ENCODE data around the gene ZNF853.

DNA sequence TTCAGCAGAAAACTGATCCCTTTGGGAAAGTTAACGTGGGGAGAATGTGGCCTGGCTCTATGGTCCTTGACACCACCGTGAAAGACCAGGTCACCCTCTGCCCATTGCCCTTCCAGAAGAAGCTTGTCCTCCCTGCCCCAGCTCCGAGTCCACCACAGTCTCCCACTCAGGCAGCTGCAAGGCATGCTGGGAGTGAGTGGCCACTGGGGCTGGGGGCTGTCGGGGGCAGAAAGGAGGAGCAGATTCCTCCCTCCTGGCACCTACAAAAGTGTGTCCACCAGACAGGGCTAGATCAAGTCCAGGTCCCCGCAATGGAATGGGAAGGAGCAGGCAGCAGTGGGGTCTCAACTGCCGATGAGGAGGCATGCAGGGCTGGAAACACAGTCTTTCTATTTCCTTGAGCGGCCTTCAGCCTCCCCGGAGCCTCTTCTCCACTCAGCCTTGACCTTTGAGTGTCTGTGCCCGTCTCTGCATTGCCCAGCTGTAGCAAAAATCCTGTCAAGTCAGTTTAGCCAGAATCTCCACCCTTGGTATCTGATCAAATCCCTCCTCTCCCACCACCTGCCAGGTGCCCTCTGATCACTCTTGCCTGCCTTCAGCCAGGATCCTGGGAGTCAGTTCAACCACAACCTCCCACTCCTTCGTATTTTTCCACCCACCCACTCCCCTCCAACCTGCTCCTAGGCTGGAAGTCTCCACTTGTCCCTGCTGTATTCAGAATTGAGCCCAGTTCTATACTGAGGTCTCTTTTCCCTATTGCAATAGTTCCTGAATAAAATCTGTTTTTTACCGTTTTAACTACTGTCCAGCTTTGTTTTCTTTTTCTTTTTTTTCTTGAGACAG is 14.8 kb downstream of the ZNF853 start:
- no peak for TF ChIP-seq POLR2AphosphoS5 (IDR thresholded peaks at IDR 0.05; ENCODE audit: low read depth, low read length)
- TF ChIP-seq, protein P1, sequence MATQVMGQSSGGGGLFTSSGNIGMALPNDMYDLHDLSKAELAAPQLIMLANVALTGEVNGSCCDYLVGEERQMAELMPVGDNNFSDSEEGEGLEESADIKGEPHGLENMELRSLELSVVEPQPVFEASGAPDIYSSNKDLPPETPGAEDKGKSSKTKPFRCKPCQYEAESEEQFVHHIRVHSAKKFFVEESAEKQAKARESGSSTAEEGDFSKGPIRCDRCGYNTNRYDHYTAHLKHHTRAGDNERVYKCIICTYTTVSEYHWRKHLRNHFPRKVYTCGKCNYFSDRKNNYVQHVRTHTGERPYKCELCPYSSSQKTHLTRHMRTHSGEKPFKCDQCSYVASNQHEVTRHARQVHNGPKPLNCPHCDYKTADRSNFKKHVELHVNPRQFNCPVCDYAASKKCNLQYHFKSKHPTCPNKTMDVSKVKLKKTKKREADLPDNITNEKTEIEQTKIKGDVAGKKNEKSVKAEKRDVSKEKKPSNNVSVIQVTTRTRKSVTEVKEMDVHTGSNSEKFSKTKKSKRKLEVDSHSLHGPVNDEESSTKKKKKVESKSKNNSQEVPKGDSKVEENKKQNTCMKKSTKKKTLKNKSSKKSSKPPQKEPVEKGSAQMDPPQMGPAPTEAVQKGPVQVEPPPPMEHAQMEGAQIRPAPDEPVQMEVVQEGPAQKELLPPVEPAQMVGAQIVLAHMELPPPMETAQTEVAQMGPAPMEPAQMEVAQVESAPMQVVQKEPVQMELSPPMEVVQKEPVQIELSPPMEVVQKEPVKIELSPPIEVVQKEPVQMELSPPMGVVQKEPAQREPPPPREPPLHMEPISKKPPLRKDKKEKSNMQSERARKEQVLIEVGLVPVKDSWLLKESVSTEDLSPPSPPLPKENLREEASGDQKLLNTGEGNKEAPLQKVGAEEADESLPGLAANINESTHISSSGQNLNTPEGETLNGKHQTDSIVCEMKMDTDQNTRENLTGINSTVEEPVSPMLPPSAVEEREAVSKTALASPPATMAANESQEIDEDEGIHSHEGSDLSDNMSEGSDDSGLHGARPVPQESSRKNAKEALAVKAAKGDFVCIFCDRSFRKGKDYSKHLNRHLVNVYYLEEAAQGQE (IDR thresholded peaks at IDR 0.05; ENCODE audit: insufficient read depth in 1 of 2, low read depth in 2 of 2, low read length in 2 of 2): no peak
- no peak for TF ChIP-seq TAF1 (IDR thresholded peaks at IDR 0.05; ENCODE audit: borderline replicate concordance, insufficient read depth, low read length)
- no peak for TF ChIP-seq FOXP2 (optimal IDR thresholded peaks at IDR 0.05; ENCODE audit: borderline replicate concordance, extremely low read depth, extremely low read length, insufficient read depth)
- no peak for TF ChIP-seq SIN3A (IDR thresholded peaks at IDR 0.05; ENCODE audit: borderline replicate concordance, insufficient read depth, low read length)

Measured in PFSK-1 (cell line).